ENCODE results near the gene PRC1.

GRCh38 chr15:90946538-90946937 is 47.8 kb downstream of the PRC1 start:
- TF ChIP-seq CTCF (IDR thresholded peaks at IDR 0.05) (no peak), POLR2A (IDR thresholded peaks at IDR 0.05) (no peak), EP300 (IDR thresholded peaks at IDR 0.05) (no peak), POLR2AphosphoS5 (IDR thresholded peaks at IDR 0.05) (no peak)

Measured in gastroesophageal sphincter (tissue), 3 donors.